Astrocyte (in vitro differentiated cells and primary cell): ENCODE measurements around the gene HS6ST3. TPM values are rescaled to one million over a fixed set of nuclear protein-coding genes. Genes with fewer than 3 reads are reported as not detected.

Experiments used
- DNase-seq: peaks from one replicate; pipeline ENCODE4 v3.0.0-alpha.2; 2010; ENCODE audit warnings: low read depth
- FAIRE-seq: peaks from 2 replicates; lab custom pipeline; 2011; peaks lifted over from hg19 to GRCh38; lab: Jason Lieb, UNC
- H2AFZ ChIP-seq: 2 replicates; pipeline ENCODE4 v1.6.0; 2012; ENCODE audit warnings: low read depth, low read length, inconsistent platforms
- H3K27ac ChIP-seq: 2 replicates; pipeline ENCODE4 v1.5.1; 2011; ENCODE audit warnings: low read depth, low read length, inconsistent platforms
- H3K27me3 ChIP-seq: 2 replicates; pipeline ENCODE4 v1.6.0; 2011; ENCODE audit warnings: low read length, inconsistent platforms; ENCODE audit not compliant: insufficient read depth
- H3K36me3 ChIP-seq: 2 replicates; pipeline ENCODE4 v1.5.1; 2011; ENCODE audit warnings: low read length, inconsistent platforms; ENCODE audit not compliant: insufficient read depth
- H3K4me1 ChIP-seq: 2 replicates; pipeline ENCODE4 v1.5.1; 2011; ENCODE audit warnings: low read length, inconsistent platforms; ENCODE audit not compliant: insufficient read depth
- H3K4me2 ChIP-seq: 2 replicates; pipeline ENCODE4 v1.6.0; 2012; ENCODE audit warnings: low read length, inconsistent platforms
- H3K4me3 ChIP-seq: 2 replicates; pipeline ENCODE4 v1.5.1; 2011; ENCODE audit warnings: low read depth, mild to moderate bottlenecking, low read length, inconsistent platforms; ENCODE audit not compliant: insufficient read depth
- H3K79me2 ChIP-seq: 2 replicates; pipeline ENCODE4 v1.6.0; 2012; ENCODE audit warnings: mild to moderate bottlenecking, low read length, inconsistent platforms; ENCODE audit not compliant: insufficient read depth
- H3K9ac ChIP-seq: 2 replicates; pipeline ENCODE4 v1.6.0; 2012; ENCODE audit warnings: mild to moderate bottlenecking, low read length, inconsistent platforms
- H3K9me3 ChIP-seq: 2 replicates; pipeline ENCODE4 v1.5.1; 2012; ENCODE audit warnings: low read depth, mild to moderate bottlenecking, low read length, inconsistent platforms; ENCODE audit not compliant: insufficient read depth
- H4K20me1 ChIP-seq: 2 replicates; pipeline ENCODE4 v1.6.0; 2012; ENCODE audit warnings: low read length, inconsistent platforms; ENCODE audit not compliant: insufficient read depth
- H3K27ac Mint-ChIP-seq: one replicate; pipeline ENCODE4 v1.8.0; 2021; ENCODE audit warnings: mild to moderate bottlenecking, mixed read lengths; ENCODE audit not compliant: unreplicated experiment
- H3K27me3 Mint-ChIP-seq: one replicate; pipeline ENCODE4 v1.8.0; 2021; ENCODE audit warnings: low read depth, mixed read lengths; ENCODE audit not compliant: unreplicated experiment
- H3K36me3 Mint-ChIP-seq: one replicate; pipeline ENCODE4 v1.8.0; 2021; ENCODE audit warnings: low read depth, mixed read lengths; ENCODE audit not compliant: unreplicated experiment
- H3K4me1 Mint-ChIP-seq: one replicate; pipeline ENCODE4 v1.8.0; 2021; ENCODE audit warnings: low read depth, mixed read lengths; ENCODE audit not compliant: unreplicated experiment
- H3K4me3 Mint-ChIP-seq: one replicate; pipeline ENCODE4 v1.8.0; 2021; ENCODE audit warnings: mild to moderate bottlenecking, moderate library complexity, mixed read lengths; ENCODE audit not compliant: unreplicated experiment
- H3K9me3 Mint-ChIP-seq: one replicate; pipeline ENCODE4 v1.8.0; 2021; ENCODE audit warnings: mild to moderate bottlenecking, mixed read lengths; ENCODE audit not compliant: unreplicated experiment
- EZH2 ChIP-seq: IDR thresholded peaks from 2 replicates; pipeline ENCODE4 v1.6.1; 2012; ENCODE audit warnings: mild to moderate bottlenecking, low read length, inconsistent platforms; ENCODE audit not compliant: insufficient read depth
- total RNA-seq: library from RNA; stranded (reverse); gene quantifications from 2 replicates; pipeline ENCODE4 v1.2.1, GENCODE V29; 2021
- TF ChIP-seq, protein P1 (sequence below): IDR thresholded peaks from 2 replicates; pipeline ENCODE4 v1.5.1; 2011; ENCODE audit warnings: low read depth, mild to moderate bottlenecking, inconsistent platforms, low read length, moderate library complexity; ENCODE audit not compliant: insufficient read depth

The HS6ST3 gene
- total RNA-seq, 1 donor from 2014 or later: 0.07 TPM

DNA sequence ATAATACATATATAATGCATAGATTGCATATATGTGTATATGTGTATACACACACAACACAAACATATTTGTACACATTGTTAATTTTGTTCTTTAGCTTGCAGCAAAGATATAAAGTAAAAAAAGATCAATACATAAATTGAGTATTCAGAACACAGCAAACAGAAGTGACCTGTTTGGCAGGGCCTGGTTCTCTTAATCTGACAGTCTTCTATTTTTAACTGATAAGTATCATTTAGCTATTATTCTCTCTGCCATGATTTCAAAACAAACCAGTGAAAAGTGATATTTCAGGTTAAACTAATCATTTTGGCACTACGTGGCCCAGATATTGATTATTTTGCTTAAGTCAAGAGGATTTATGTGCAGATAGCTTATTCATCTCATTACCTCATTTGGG, 595.0 kb downstream of the HS6ST3 start:
- Histone ChIP-seq H3K9me3 (no peaks in the 10 kb centered on the region), H3K4me3 (no peak overlapping the region), H2AFZ (no peak overlapping the region), H4K20me1 (no peaks in the 10 kb centered on the region), H3K27ac (no peak overlapping the region), H3K79me2 (no peaks in the 10 kb centered on the region), H3K4me1 (no peaks in the 10 kb centered on the region), H3K4me2 (no peak overlapping the region), H3K36me3 (no peaks in the 10 kb centered on the region), H3K9ac (no peak overlapping the region), H3K27me3 (no peaks in the 10 kb centered on the region)
- Mint-ChIP-seq H3K9me3 (no peaks in the 10 kb centered on the region), H3K27ac (no peak overlapping the region), H3K36me3 (no peaks in the 10 kb centered on the region), H3K27me3 (no peaks in the 10 kb centered on the region), H3K4me1 (no peaks in the 10 kb centered on the region), H3K4me3 (no peak overlapping the region)
- DNase-seq (no peak), FAIRE-seq (no peak)
- TF ChIP-seq, protein P1, sequence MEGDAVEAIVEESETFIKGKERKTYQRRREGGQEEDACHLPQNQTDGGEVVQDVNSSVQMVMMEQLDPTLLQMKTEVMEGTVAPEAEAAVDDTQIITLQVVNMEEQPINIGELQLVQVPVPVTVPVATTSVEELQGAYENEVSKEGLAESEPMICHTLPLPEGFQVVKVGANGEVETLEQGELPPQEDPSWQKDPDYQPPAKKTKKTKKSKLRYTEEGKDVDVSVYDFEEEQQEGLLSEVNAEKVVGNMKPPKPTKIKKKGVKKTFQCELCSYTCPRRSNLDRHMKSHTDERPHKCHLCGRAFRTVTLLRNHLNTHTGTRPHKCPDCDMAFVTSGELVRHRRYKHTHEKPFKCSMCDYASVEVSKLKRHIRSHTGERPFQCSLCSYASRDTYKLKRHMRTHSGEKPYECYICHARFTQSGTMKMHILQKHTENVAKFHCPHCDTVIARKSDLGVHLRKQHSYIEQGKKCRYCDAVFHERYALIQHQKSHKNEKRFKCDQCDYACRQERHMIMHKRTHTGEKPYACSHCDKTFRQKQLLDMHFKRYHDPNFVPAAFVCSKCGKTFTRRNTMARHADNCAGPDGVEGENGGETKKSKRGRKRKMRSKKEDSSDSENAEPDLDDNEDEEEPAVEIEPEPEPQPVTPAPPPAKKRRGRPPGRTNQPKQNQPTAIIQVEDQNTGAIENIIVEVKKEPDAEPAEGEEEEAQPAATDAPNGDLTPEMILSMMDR: no peak
- TF ChIP-seq EZH2: no peak

DNA sequence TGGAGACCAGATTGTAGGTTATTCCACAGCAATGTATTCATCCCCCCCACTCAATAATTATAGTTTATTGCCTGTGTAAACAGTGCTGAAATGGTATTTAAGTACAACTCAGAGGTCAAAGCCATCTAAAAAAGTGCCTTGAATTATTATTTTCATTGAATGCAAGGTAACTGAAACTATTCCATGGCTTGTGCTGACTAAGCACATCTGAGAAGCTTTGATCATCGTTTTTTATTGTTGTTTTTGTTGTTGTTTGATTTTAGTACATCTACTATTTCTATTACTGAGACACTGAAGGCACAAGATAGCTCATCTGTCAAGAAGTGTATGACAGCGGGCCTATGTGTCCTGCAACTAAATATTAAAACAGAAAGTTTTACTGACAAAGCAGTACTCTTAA, 596.4 kb downstream of the HS6ST3 start:
- no peaks in the 10 kb centered on the region for H3K4me1 Mint-ChIP-seq

DNA sequence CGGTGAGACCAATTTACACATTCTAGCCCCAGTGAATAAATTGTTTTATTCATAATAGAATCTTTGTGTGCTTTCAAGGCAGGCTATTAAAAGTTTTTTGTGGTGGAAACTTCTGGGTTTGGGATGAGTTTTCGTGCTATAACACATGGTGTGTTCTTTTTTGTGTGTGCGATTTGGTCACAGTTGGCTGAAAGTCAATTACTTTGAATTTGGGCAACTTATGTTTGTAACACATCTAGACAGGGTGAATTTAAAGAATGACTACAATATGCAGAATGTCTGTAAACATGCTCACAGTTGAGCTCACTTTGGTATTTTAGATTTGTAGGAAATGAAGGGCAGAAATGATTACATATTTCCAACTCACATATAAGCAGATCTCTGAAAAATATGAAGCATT, 597.3 kb downstream of the HS6ST3 start:
- H3K4me1 ChIP-seq: no peaks in the 10 kb centered on the region
- H3K9ac ChIP-seq: no peak overlapping the region
- H3K4me2 ChIP-seq: no peak overlapping the region
- no peaks in the 10 kb centered on the region for H3K9me3 ChIP-seq
- no peak overlapping the region for H3K4me3 ChIP-seq
- H3K27ac Mint-ChIP-seq: no peak overlapping the region
- no peak overlapping the region for H3K4me3 Mint-ChIP-seq
- H3K4me1 Mint-ChIP-seq: no peaks in the 10 kb centered on the region
- no peaks in the 10 kb centered on the region for H3K27me3 ChIP-seq
- no peaks in the 10 kb centered on the region for H4K20me1 ChIP-seq
- H3K27me3 Mint-ChIP-seq: no peaks in the 10 kb centered on the region
- no peak for TF ChIP-seq EZH2
- TF ChIP-seq, protein P1: no peak
- no peaks in the 10 kb centered on the region for H3K36me3 ChIP-seq
- no peak for DNase-seq
- no peaks in the 10 kb centered on the region for H3K79me2 ChIP-seq
- no peak overlapping the region for H2AFZ ChIP-seq
- FAIRE-seq: no peak
- H3K9me3 Mint-ChIP-seq: no peaks in the 10 kb centered on the region
- no peaks in the 10 kb centered on the region for H3K36me3 Mint-ChIP-seq
- no peak overlapping the region for H3K27ac ChIP-seq

More for the DNA sequence above, 596.4 kb downstream of the HS6ST3 start:
- no peak for DNase-seq
- H3K9ac ChIP-seq: no peak overlapping the region
- H3K4me3 ChIP-seq: no peak overlapping the region
- H3K9me3 Mint-ChIP-seq: no peaks in the 10 kb centered on the region
- no peak overlapping the region for H3K27ac ChIP-seq
- H3K27ac Mint-ChIP-seq: no peak overlapping the region
- no peaks in the 10 kb centered on the region for H3K4me1 ChIP-seq
- no peak overlapping the region for H3K4me2 ChIP-seq
- H3K36me3 ChIP-seq: no peaks in the 10 kb centered on the region
- no peaks in the 10 kb centered on the region for H3K27me3 Mint-ChIP-seq
- TF ChIP-seq EZH2: no peak
- TF ChIP-seq, protein P1: no peak
- H4K20me1 ChIP-seq: no peaks in the 10 kb centered on the region
- no peak overlapping the region for H2AFZ ChIP-seq
- no peaks in the 10 kb centered on the region for H3K36me3 Mint-ChIP-seq
- H3K27me3 ChIP-seq: no peaks in the 10 kb centered on the region
- H3K79me2 ChIP-seq: no peaks in the 10 kb centered on the region
- FAIRE-seq: no peak
- H3K9me3 ChIP-seq: no peaks in the 10 kb centered on the region
- H3K4me3 Mint-ChIP-seq: no peak overlapping the region
